GM18499 (cell line): ENCODE data around the gene FBN3.

Source experiments
- ATAC-seq: cut with Tn5 transposase; IDR thresholded peaks from one replicate; pipeline ENCODE4 v1.9.1; 2021; ENCODE audit warnings: moderate number of reproducible peaks; ENCODE audit not compliant: insufficient read depth, unreplicated experiment

The FBN3 gene

GRCh38 chr19:8069096-8069973 is 80.1 kb downstream of the FBN3 start:
- no peak for ATAC-seq

- ATAC-seq: no peak
Measured at GRCh38 chr19:8065875-8066261, 83.5 kb downstream of the FBN3 start.

GRCh38 chr19:8064911-8065874 is 84.2 kb downstream of the FBN3 start:
- no peak for ATAC-seq

GRCh38 chr19:8057545-8058270 is 91.7 kb downstream of the FBN3 start:
- no peak for ATAC-seq

- no peak for ATAC-seq
Measured at GRCh38 chr19:8056533-8056932, 92.9 kb downstream of the FBN3 start.

GRCh38 chr19:8054169-8054568 is 95.2 kb downstream of the FBN3 start:
- no peak for ATAC-seq

GRCh38 chr19:8052464-8052859 is 96.9 kb downstream of the FBN3 start, which contains the start of gene CCL25:
Gene CCL25 (plus strand): TSS chr19:8052760. CDS start chr19:8053050, 290 bp downstream.
- no peak for ATAC-seq

- peak; percentile 63 for ATAC-seq
Measured at GRCh38 chr19:8050274-8051096, 98.9 kb downstream of the FBN3 start.

GRCh38 chr19:8046569-8047165 is 102.7 kb downstream of the FBN3 start:
- ATAC-seq: no peak

GRCh38 chr19:8045872-8046568 is 103.4 kb downstream of the FBN3 start:
- ATAC-seq: no peak

- ATAC-seq: no peak
Measured at GRCh38 chr19:8044018-8044417, 105.4 kb downstream of the FBN3 start.

GRCh38 chr19:8042900-8043299 is 106.5 kb downstream of the FBN3 start:
- no peak for ATAC-seq

- ATAC-seq: no peak
Measured at GRCh38 chr19:8041531-8041931, 107.9 kb downstream of the FBN3 start.

- ATAC-seq: no peak
Measured at GRCh38 chr19:8039231-8039630, 110.2 kb downstream of the FBN3 start.

- no peak for ATAC-seq
Measured at GRCh38 chr19:8038815-8039214, 110.6 kb downstream of the FBN3 start.

- ATAC-seq: no peak
Measured at GRCh38 chr19:8036434-8037099, 112.8 kb downstream of the FBN3 start.

- no peak for ATAC-seq
Measured at GRCh38 chr19:8034178-8034525, 115.2 kb downstream of the FBN3 start.
